ENCODE data around the gene WDR70.
"Not testable (repeated sequence)": the region's sequence is repeated elsewhere in the genome, so short reads cannot be mapped to it uniquely, and the experiment has no call there.

Gene WDR70

DNA sequence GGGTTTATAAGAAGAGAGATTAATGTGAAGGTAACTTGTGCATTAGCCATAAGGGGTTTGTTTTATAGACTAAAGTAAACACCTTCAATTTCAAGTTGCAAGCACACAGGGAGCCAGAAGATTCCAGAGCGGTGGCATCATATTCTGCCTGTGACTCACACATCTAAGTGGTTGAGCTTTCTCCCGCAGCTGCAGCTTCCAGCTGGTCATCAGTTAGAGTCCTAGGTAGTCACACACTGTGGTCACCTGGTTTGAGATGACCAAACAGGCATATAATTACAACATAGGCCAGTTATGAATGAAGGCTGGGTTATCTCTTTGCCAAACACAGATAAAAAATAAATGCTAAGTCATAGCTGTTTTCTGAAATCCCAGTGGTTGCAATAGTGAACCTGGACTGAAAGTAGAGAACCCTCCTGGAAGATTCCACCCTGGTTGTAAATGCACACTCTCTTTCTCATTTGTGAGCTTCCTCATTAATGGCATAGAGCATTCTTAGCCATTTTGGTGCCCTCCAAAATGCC is 289.5 kb downstream of the WDR70 start:
- ATAC-seq = peak; percentile 99
- TF ChIP-seq RARB (CRISPR knock-in tag; IDR thresholded peaks at IDR 0.05) (no peak), OSR1 (CRISPR knock-in tag; IDR thresholded peaks at IDR 0.05) (no peak), ZFP3 (CRISPR knock-in tag; IDR thresholded peaks at IDR 0.05) (peak; percentile 8; the same call in 1 of the 2 replicates), ZC3H10 (CRISPR knock-in tag; IDR thresholded peaks at IDR 0.05) (no peak), ISL1 (CRISPR knock-in tag; IDR thresholded peaks at IDR 0.05) (peak; percentile 80)
- TF ChIP-seq, protein P1, sequence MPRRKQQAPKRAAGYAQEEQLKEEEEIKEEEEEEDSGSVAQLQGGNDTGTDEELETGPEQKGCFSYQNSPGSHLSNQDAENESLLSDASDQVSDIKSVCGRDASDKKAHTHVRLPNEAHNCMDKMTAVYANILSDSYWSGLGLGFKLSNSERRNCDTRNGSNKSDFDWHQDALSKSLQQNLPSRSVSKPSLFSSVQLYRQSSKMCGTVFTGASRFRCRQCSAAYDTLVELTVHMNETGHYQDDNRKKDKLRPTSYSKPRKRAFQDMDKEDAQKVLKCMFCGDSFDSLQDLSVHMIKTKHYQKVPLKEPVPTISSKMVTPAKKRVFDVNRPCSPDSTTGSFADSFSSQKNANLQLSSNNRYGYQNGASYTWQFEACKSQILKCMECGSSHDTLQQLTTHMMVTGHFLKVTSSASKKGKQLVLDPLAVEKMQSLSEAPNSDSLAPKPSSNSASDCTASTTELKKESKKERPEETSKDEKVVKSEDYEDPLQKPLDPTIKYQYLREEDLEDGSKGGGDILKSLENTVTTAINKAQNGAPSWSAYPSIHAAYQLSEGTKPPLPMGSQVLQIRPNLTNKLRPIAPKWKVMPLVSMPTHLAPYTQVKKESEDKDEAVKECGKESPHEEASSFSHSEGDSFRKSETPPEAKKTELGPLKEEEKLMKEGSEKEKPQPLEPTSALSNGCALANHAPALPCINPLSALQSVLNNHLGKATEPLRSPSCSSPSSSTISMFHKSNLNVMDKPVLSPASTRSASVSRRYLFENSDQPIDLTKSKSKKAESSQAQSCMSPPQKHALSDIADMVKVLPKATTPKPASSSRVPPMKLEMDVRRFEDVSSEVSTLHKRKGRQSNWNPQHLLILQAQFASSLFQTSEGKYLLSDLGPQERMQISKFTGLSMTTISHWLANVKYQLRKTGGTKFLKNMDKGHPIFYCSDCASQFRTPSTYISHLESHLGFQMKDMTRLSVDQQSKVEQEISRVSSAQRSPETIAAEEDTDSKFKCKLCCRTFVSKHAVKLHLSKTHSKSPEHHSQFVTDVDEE (CRISPR knock-in tag; IDR thresholded peaks at IDR 0.05) = no peak
- TF ChIP-seq, protein P2, sequence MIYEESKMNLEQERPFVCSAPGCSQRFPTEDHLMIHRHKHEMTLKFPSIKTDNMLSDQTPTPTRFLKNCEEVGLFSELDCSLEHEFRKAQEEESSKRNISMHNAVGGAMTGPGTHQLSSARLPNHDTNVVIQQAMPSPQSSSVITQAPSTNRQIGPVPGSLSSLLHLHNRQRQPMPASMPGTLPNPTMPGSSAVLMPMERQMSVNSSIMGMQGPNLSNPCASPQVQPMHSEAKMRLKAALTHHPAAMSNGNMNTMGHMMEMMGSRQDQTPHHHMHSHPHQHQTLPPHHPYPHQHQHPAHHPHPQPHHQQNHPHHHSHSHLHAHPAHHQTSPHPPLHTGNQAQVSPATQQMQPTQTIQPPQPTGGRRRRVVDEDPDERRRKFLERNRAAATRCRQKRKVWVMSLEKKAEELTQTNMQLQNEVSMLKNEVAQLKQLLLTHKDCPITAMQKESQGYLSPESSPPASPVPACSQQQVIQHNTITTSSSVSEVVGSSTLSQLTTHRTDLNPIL (CRISPR knock-in tag; IDR thresholded peaks at IDR 0.05; ENCODE audit: low read depth) = peak; percentile 69; the same call in 1 of the 2 replicates

DNA sequence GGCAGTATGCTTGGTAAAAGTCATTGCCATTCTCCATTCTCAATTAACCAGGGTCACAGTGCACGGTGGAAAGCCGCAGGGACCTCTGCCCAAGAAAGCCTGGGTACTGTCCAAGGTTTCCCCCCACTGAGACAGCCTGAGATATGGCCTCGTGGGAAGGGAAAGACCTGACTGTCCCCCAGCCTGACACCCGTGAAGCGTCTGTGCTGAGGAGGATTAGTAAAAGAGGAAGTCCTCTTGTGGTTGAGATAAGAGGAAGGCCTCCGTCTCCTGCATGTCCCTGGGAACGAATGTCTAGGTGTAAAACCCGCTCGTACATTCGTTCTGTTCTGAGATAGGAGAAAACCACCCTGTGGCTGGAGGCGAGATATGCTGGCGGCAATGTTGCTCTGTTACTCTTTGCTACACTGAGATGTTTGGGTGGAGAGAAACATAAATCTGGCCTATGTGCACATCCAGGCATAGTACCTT is 293.0 kb downstream of the WDR70 start:
- not testable (repeated sequence) for ATAC-seq

DNA sequence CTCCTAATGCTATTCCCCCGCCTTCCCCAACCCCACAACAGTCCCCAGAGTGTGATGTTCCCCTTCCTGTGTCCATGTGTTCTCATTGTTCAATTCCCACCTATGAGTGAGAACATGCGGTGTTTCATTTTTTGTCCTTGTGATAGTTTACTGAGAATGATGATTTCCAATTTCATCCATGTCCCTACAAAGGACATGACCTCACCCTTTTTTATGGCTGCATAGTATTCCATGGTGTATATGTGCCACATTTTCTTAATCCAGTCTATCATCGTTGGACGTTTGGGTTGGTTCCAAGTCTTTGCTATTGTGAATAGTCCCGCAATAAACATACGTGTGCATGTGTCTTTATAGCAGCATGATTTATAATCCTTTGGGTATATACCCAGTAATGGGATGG is 295.2 kb downstream of the WDR70 start:
- not testable (repeated sequence) for ATAC-seq

DNA sequence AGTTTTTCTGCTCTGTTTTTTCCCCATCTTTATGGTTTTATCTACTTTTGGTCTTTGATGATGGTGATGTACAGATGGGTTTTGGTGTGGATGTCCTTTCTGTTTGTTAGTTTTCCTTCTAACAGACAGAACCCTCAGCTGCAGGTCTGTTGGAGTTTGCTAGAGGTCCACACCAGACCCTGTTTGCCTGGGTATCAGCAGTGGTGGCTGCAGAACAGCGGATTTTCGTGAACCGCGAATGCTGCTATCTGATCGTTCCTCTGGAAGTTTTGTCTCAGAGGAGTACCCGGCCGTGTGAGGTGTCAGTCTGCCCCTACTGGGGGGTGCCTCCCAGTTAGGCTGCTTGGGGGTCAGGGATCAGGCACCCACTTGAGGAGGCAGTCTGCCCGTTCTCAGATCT is 300.2 kb downstream of the WDR70 start:
- ATAC-seq = not testable (repeated sequence)

DNA sequence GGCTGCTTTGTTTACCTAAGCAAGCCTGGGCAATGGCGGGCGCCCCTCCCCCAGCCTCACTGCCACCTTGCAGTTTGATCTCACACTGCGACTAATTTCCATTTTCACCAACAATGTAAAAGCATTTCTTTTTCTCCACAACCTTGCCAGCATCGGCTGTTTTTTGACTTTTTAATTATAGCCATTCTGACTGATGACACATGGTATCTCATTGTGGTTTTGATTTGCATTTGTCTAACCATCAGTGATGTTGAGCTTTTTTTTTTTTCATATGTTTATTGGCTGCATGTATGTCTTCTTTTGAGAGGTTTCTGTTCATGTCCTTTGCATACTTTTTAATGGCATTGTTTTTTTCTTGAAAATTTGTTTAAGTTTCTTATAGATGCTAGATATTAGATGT is 300.8 kb downstream of the WDR70 start:
- ATAC-seq = not testable (repeated sequence)

DNA sequence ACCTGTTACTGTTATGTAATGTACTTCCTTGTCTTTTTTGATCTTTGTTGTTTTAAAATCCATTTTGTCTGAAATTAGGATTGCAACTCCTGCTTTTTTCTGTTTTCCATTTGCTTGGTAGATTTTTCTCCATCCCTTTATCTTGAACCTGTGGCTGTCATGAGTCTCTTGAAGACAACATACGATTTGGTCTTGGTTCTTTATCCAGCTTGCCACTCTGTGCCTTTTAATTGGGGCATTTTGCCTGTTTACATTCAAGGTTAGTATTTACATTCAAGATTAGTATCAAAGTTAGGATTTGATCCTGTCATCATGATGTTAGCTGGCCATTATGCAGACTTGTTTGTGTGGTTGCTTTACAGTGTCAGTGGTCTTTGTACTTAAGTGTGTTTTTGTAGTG is 304.0 kb downstream of the WDR70 start:
- no peak for ATAC-seq
- TF ChIP-seq ZC3H10 (CRISPR knock-in tag; IDR thresholded peaks at IDR 0.05) (no peak), ZFP30 (CRISPR knock-in tag; IDR thresholded peaks at IDR 0.05) (no peak), RARB (CRISPR knock-in tag; IDR thresholded peaks at IDR 0.05) (no peak), ZNF8 (CRISPR knock-in tag; IDR thresholded peaks at IDR 0.05) (no peak), GLIS3 (CRISPR knock-in tag; IDR thresholded peaks at IDR 0.05) (no peak), OSR1 (CRISPR knock-in tag; IDR thresholded peaks at IDR 0.05) (no peak), TOX (CRISPR knock-in tag; IDR thresholded peaks at IDR 0.05; ENCODE audit: borderline replicate concordance) (no peak), PPARA (CRISPR knock-in tag; IDR thresholded peaks at IDR 0.05; ENCODE audit: borderline replicate concordance) (no peak), CSDC2 (CRISPR knock-in tag; IDR thresholded peaks at IDR 0.05) (no peak)
- TF ChIP-seq, protein P2 (CRISPR knock-in tag; IDR thresholded peaks at IDR 0.05; ENCODE audit: low read depth) = no peak
- TF ChIP-seq, protein P3, sequence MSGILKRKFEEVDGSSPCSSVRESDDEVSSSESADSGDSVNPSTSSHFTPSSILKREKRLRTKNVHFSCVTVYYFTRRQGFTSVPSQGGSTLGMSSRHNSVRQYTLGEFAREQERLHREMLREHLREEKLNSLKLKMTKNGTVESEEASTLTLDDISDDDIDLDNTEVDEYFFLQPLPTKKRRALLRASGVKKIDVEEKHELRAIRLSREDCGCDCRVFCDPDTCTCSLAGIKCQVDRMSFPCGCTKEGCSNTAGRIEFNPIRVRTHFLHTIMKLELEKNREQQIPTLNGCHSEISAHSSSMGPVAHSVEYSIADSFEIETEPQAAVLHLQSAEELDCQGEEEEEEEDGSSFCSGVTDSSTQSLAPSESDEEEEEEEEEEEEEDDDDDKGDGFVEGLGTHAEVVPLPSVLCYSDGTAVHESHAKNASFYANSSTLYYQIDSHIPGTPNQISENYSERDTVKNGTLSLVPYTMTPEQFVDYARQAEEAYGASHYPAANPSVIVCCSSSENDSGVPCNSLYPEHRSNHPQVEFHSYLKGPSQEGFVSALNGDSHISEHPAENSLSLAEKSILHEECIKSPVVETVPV (CRISPR knock-in tag; IDR thresholded peaks at IDR 0.05) = no peak

DNA sequence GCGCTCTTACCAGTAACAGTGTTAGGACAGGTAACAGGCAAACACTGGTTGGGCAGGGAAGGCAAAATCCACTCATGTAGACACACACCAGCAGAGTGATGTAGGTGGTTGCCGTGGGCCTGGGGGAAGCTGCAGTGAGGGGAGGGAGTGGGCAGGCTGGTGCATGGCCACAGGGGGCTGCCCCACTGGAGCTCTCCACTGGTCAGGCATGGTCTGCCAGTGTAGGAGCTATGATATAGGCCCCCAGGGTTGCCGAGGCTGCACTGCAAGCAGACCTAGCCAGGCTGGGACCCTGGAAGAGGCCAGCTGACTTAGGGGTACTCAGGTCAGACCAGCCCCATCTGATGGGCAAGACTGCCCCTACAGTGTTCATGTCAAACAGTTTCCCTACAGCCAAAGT is 306.1 kb downstream of the WDR70 start:
- TF ChIP-seq BACH2 (CRISPR knock-in tag; IDR thresholded peaks at IDR 0.05; ENCODE audit: borderline replicate concordance) = no peak
- TF ChIP-seq ZNF565 (CRISPR knock-in tag; conservative IDR thresholded peaks at IDR 0.05; ENCODE audit: low read depth) = no peak
- no peak for TF ChIP-seq RARB (CRISPR knock-in tag; IDR thresholded peaks at IDR 0.05)
- no peak for TF ChIP-seq ZFP3 (CRISPR knock-in tag; IDR thresholded peaks at IDR 0.05)
- no peak for TF ChIP-seq TCF4 (CRISPR knock-in tag; IDR thresholded peaks at IDR 0.05; ENCODE audit: borderline replicate concordance)
- no peak for TF ChIP-seq ZNF70 (CRISPR knock-in tag; IDR thresholded peaks at IDR 0.05)
- TF ChIP-seq, protein P3 (CRISPR knock-in tag; IDR thresholded peaks at IDR 0.05) = no peak
- ATAC-seq = no peak
